Fibroblast of lung (primary cell): ENCODE measurements around the gene OR2V2. TPM values are rescaled to one million over a fixed set of nuclear protein-coding genes. Genes with fewer than 3 reads are reported as not detected.
A peak's percentile ranks its signal among the peaks of the same experiment; 100 is the strongest.

ENCODE experiments used
- DNase-seq, 2 donors: peaks; one replicate each; pipeline versions ENCODE4 v3.0.0 to v3.0.0-alpha.2; 2010; ENCODE audit warnings: low read depth in 2 of 2
- H2AFZ ChIP-seq: 2 replicates; pipeline ENCODE4 v1.5.1; 2012; ENCODE audit warnings: low read length, control low read depth, inconsistent platforms
- H3K27ac ChIP-seq: 2 replicates; pipeline ENCODE4 v1.5.1; 2011; ENCODE audit warnings: low read length, control low read depth; ENCODE audit not compliant: insufficient read depth
- H3K27me3 ChIP-seq: 2 replicates; pipeline ENCODE4 v1.5.1; 2011; ENCODE audit warnings: mild to moderate bottlenecking, low read length; ENCODE audit not compliant: control insufficient read depth, insufficient read depth
- H3K36me3 ChIP-seq: 2 replicates; pipeline ENCODE4 v1.5.1; 2011; ENCODE audit warnings: low read length; ENCODE audit not compliant: control insufficient read depth, insufficient read depth
- H3K4me1 ChIP-seq: 2 replicates; pipeline ENCODE4 v1.5.1; 2011; ENCODE audit warnings: low read length; ENCODE audit not compliant: control insufficient read depth, insufficient read depth; ENCODE audit errors: extremely low read depth
- H3K4me2 ChIP-seq: 2 replicates; pipeline ENCODE4 v1.5.1; 2011; ENCODE audit warnings: low read length, control low read depth; ENCODE audit not compliant: insufficient read depth; ENCODE audit errors: extremely low read depth
- H3K4me3 ChIP-seq, 4 experiments: fragments of 200-600 bp in 1 of 4; sonication (generic) in 1 of 4; replicated peaks in 1 of 4; 2 replicates each; pipeline ENCODE4 v1.5.1; 2011 to 2016; ENCODE audit warnings: low read length in 4 of 4, low read depth in 3 of 4, mild to moderate bottlenecking in 3 of 4, control low read depth in 2 of 4, inconsistent platforms in 1 of 4, mixed read lengths in 1 of 4; ENCODE audit not compliant: insufficient read depth in 1 of 4; ENCODE audit errors: control extremely low read depth in 1 of 4
- H3K79me2 ChIP-seq: 2 replicates; pipeline ENCODE4 v1.5.1; 2012; ENCODE audit warnings: mild to moderate bottlenecking, low read length, inconsistent platforms; ENCODE audit not compliant: control insufficient read depth, insufficient read depth
- H3K9ac ChIP-seq: 2 replicates; pipeline ENCODE4 v1.5.1; 2011; ENCODE audit warnings: mild to moderate bottlenecking, low read length, control low read depth; ENCODE audit not compliant: insufficient read depth
- H3K9me3 ChIP-seq: 2 replicates; pipeline ENCODE4 v1.5.1; 2012; ENCODE audit warnings: low read depth, low read length; ENCODE audit not compliant: control insufficient read depth, insufficient read depth
- H4K20me1 ChIP-seq: 2 replicates; pipeline ENCODE4 v1.5.1; 2011; ENCODE audit warnings: low read length; ENCODE audit not compliant: control insufficient read depth, insufficient read depth; ENCODE audit errors: extremely low read depth
- EZH2 ChIP-seq: IDR thresholded peaks from 2 replicates; pipeline ENCODE4 v1.5.1; 2012; ENCODE audit warnings: low read length, control low read depth, mild to moderate bottlenecking; ENCODE audit errors: missing control alignments
- polyA plus RNA-seq, 2 donors: library from polyadenylated mRNA; depleted of rRNA in 1 of 2; stranded (reverse) in 1 of 2; unstranded in 1 of 2; fragments of >200 nt; gene quantifications; 2 replicates each; pipeline ENCODE4 v1.2.1, GENCODE V29; 2011 to 2012; ENCODE audit warnings: missing spikeins in 1 of 2
- total RNA-seq: library from RNA; depleted of rRNA; stranded (reverse); fragments of >200 nt; gene quantifications from 2 replicates; pipeline ENCODE4 v1.2.1, GENCODE V29; 2014
- TF ChIP-seq, protein P1 (sequence below), 2 donors: IDR thresholded peaks in 1 of 2; conservative IDR thresholded peaks in 1 of 2; 1 replicate in 1 of 2; 2 replicates in 1 of 2; pipeline ENCODE4 v1.5.1; 2011 to 2012; ENCODE audit warnings: low read length in 2 of 2, control low read depth in 1 of 2, inconsistent platforms in 1 of 2, low read depth in 1 of 2, mild to moderate bottlenecking in 1 of 2

OR2V2 gene
- total and polyA plus RNA-seq, 2 donors (not counting 1 experiment from before 2014, with no cell fraction given): not detected

DNA sequence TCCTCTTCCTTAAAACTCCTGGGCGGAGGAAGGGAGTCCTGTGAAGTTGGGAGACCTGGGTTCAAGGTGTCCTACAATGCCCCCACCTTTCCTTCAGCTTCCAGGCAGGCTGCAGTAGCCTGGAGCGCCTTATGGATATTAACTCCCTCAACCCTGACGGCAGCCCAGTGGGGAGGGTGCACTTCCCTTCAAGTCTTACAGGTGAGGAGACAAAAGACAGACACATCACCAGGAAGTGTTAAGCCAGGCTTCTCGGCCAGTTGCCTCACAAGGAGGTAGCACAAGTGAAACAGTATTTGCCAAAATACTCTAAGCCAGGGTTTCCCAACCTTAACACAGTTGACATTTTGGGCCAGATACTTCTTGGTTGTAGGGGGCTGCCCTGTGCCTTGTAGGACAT, 53.4 kb downstream of the OR2V2 start:
- H3K36me3 ChIP-seq: no peaks in the 10 kb centered on the region
- H3K4me2 ChIP-seq: no peak overlapping the region
- no peaks in the 10 kb centered on the region for H3K27me3 ChIP-seq
- H3K9me3 ChIP-seq: no peaks in the 10 kb centered on the region
- no peak overlapping the region for H2AFZ ChIP-seq
- no peak overlapping the region for H3K27ac ChIP-seq
- no peaks in the 10 kb centered on the region for H3K79me2 ChIP-seq
- no peak overlapping the region for H3K4me3 ChIP-seq
- TF ChIP-seq, protein P1, sequence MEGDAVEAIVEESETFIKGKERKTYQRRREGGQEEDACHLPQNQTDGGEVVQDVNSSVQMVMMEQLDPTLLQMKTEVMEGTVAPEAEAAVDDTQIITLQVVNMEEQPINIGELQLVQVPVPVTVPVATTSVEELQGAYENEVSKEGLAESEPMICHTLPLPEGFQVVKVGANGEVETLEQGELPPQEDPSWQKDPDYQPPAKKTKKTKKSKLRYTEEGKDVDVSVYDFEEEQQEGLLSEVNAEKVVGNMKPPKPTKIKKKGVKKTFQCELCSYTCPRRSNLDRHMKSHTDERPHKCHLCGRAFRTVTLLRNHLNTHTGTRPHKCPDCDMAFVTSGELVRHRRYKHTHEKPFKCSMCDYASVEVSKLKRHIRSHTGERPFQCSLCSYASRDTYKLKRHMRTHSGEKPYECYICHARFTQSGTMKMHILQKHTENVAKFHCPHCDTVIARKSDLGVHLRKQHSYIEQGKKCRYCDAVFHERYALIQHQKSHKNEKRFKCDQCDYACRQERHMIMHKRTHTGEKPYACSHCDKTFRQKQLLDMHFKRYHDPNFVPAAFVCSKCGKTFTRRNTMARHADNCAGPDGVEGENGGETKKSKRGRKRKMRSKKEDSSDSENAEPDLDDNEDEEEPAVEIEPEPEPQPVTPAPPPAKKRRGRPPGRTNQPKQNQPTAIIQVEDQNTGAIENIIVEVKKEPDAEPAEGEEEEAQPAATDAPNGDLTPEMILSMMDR (conservative IDR thresholded peaks at IDR 0.05 in 1 of 2, IDR thresholded peaks at IDR 0.05 in 1 of 2; ENCODE audit: low read depth in 1 of 2, low read length in 2 of 2): no peak
- no peak for TF ChIP-seq EZH2
- no peak for DNase-seq
- peaks cover 5% of the 10 kb centered on the region for H3K4me1 ChIP-seq
- H4K20me1 ChIP-seq: no peaks in the 10 kb centered on the region
- H3K9ac ChIP-seq: no peak overlapping the region

- H3K27me3 ChIP-seq: no peaks in the 10 kb centered on the region
- peaks cover 8% of the 10 kb centered on the region for H3K4me1 ChIP-seq
- DNase-seq: peak in 1 of 2 donors; percentile 66
- peak overlapping the region in 1 of 4 experiments; percentile 62 for H3K4me3 ChIP-seq
- H3K4me2 ChIP-seq: peak overlapping the region; percentile 55
- no peaks in the 10 kb centered on the region for H3K79me2 ChIP-seq
- H3K36me3 ChIP-seq: no peaks in the 10 kb centered on the region
- H3K9ac ChIP-seq: no peak overlapping the region
- H3K27ac ChIP-seq: no peak overlapping the region
- H2AFZ ChIP-seq: no peak overlapping the region
- H3K9me3 ChIP-seq: no peaks in the 10 kb centered on the region
- TF ChIP-seq, protein P1 (conservative IDR thresholded peaks at IDR 0.05 in 1 of 2, IDR thresholded peaks at IDR 0.05 in 1 of 2; ENCODE audit: low read depth in 1 of 2, low read length in 2 of 2): no peak
- TF ChIP-seq EZH2: no peak
- no peaks in the 10 kb centered on the region for H4K20me1 ChIP-seq
These were observed 55.8 kb downstream of the OR2V2 start for GRCh38 chr5:181203093-181203711.

DNA sequence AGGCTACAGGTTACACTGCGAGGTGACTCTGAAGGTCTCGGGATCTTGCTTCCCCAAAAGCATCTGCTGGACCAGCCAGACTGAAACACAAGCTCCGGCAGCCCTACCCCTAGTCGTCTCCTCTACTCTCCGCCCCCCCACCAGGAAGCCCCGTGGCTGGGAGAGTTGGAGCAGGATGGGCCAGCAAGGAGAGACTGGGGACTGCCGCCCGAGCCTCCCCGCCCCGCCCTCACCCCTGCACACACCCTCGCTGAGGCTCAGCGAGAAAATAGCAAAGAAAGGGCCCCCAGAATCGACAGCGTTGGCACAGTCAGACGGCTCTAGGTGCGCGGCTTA, 56.4 kb downstream of the OR2V2 start:
- Histone ChIP-seq H3K36me3 (no peaks in the 10 kb centered on the region), H3K79me2 (no peaks in the 10 kb centered on the region), H3K9me3 (no peaks in the 10 kb centered on the region), H3K4me2 (peak overlapping the region; percentile 55), H3K27me3 (no peaks in the 10 kb centered on the region), H3K9ac (no peak overlapping the region), H3K27ac (no peak overlapping the region), H4K20me1 (no peaks in the 10 kb centered on the region), H3K4me3 (peak overlapping the region; percentile 42 to 62 (median 60)), H2AFZ (no peak overlapping the region), H3K4me1 (peaks cover 8% of the 10 kb centered on the region)
- no peak for DNase-seq
- TF ChIP-seq, protein P1 (conservative IDR thresholded peaks at IDR 0.05 in 1 of 2, IDR thresholded peaks at IDR 0.05 in 1 of 2; ENCODE audit: low read depth in 1 of 2, low read length in 2 of 2): no peak
- no peak for TF ChIP-seq EZH2
